Measurements from ENCODE around the gene GPBP1. TPM values are rescaled to one million over a fixed set of nuclear protein-coding genes. Genes with fewer than 3 reads are reported as not detected.
A peak's percentile ranks its signal among the peaks of the same experiment; 100 is the strongest.

GPBP1 gene
- total RNA-seq, 1 experiment from 2014 or later = 112 TPM

GRCh38 chr5:57171816-57172465, 1.9 kb upstream of the GPBP1 start:
- Mint-ChIP-seq H3K4me1 (peaks cover 21 to 24% of the 10 kb centered on the region in 2 experiments), H3K36me3 (ENCODE audit: insufficient read depth in 1 of 3, low read depth in 3 of 3) (peaks cover 14 to 17% (median 16%) of the 10 kb centered on the region in 3 experiments), H3K27ac (peak overlapping the region in 2 of 3 experiments; percentile 33 to 99; a peak in 1 of 7 replicates), H3K27me3 (ENCODE audit: low read depth) (peaks cover 2% of the 10 kb centered on the region; the same call in 1 of the 2 replicates), H3K9me3 (peaks cover 0 to 4% of the 10 kb centered on the region in 2 experiments; a peak in 2 of 5 replicates), H3K4me3 (peak overlapping the region; percentile 98)
- Histone ChIP-seq H2BK20ac (ENCODE audit: low read depth, low read length, poor library complexity, severe bottlenecking) (no peak overlapping the region), H4K91ac (ENCODE audit: insufficient read length, low read depth, low read length) (no peak overlapping the region), H4K5ac (ENCODE audit: insufficient read length, low read depth, low read length) (no peak overlapping the region), H2BK12ac (ENCODE audit: insufficient read length, low read depth, low read length) (no peak overlapping the region), H3K4me1 (ENCODE audit: insufficient read depth, low read length) (no peaks in the 10 kb centered on the region), H3K23ac (ENCODE audit: insufficient read length, low read depth, low read length) (no peak overlapping the region), H3K4ac (ENCODE audit: low read depth, low read length) (no peak overlapping the region), H3K18ac (ENCODE audit: insufficient read length, low read depth, low read length) (no peak overlapping the region), H3K27me3 (ENCODE audit: insufficient read depth, low read length) (no peaks in the 10 kb centered on the region), H3K4me2 (ENCODE audit: insufficient read depth, insufficient read length, low read length) (peak overlapping the region; percentile 69), H3K9me3 (ENCODE audit: control insufficient read depth, low read depth, low read length) (no peaks in the 10 kb centered on the region), H3T11ph (ENCODE audit: low read length) (no peak overlapping the region), H3K9ac (ENCODE audit: extremely low read depth, insufficient read length, low read length) (peak overlapping the region; percentile 91), H2BK120ac (ENCODE audit: low read depth, low read length, poor library complexity, severe bottlenecking) (no peak overlapping the region), H3K56ac (ENCODE audit: insufficient read length, low read depth, low read length) (no peak overlapping the region), H2AFZ (ENCODE audit: low read length) (no peak overlapping the region), H3K27ac (ENCODE audit: insufficient read length, low read depth, low read length) (no peak overlapping the region), H2BK15ac (ENCODE audit: low read depth, low read length) (no peak overlapping the region), H3K14ac (ENCODE audit: insufficient read depth, low read length) (no peak overlapping the region), H3K23me2 (ENCODE audit: insufficient read length, low read depth, low read length, poor library complexity, severe bottlenecking) (peaks cover 3% of the 10 kb centered on the region), H2AK5ac (ENCODE audit: insufficient read length, low read length) (no peak overlapping the region), H3K79me1 (ENCODE audit: insufficient read depth, low read depth, low read length, poor library complexity, severe bottlenecking) (no peaks in the 10 kb centered on the region), H4K20me1 (ENCODE audit: control insufficient read depth, insufficient read depth, insufficient read length) (no peaks in the 10 kb centered on the region), H3K79me2 (ENCODE audit: insufficient read depth, low read length) (peaks cover 23% of the 10 kb centered on the region; the same call in 1 of the 2 replicates), H4K8ac (replicated peaks; ENCODE audit: insufficient read length, low read depth, low read length) (no peak overlapping the region), H2BK5ac (ENCODE audit: insufficient read length, low read length) (no peak overlapping the region)
- no CpG with 5 or more reads among the region's 16 CpGs for WGBS (ENCODE audit: extremely low coverage, insufficient read length, low lambda C conversion rate)
- DNase-seq = no peak
- no peak for TF ChIP-seq CTCF (conservative IDR thresholded peaks at IDR 0.05)
